Measurements from ENCODE around the gene ALX4. TPM values are rescaled to one million over a fixed set of nuclear protein-coding genes. Genes with fewer than 3 reads are reported as not detected.

Gene ALX4
- total and polyA plus RNA-seq, 2 experiments from 2014 or later, result not detected

- H3K27me3 Mint-ChIP-seq (ENCODE audit: insufficient read depth, low read depth, poor library complexity), result peaks cover 7% of the 10 kb centered on the region
- TF ChIP-seq ZNF114 (CRISPR knock-in tag; IDR thresholded peaks at IDR 0.05) (no peak), ZNF331 (CRISPR knock-in tag; IDR thresholded peaks at IDR 0.05; ENCODE audit: low read depth) (no peak), ZNF462 (CRISPR knock-in tag; IDR thresholded peaks at IDR 0.05) (no peak), CREB1 (CRISPR knock-in tag; IDR thresholded peaks at IDR 0.05; ENCODE audit: low read depth) (no peak), JUNB (IDR thresholded peaks at IDR 0.05; ENCODE audit: unreplicated experiment) (no peak), REST (IDR thresholded peaks at IDR 0.05; ENCODE audit: unreplicated experiment) (no peak), EZH2 (IDR thresholded peaks at IDR 0.05; ENCODE audit: low read depth, unreplicated experiment) (no peak), ETS1 (IDR thresholded peaks at IDR 0.05) (no peak), NANOG (IDR thresholded peaks at IDR 0.05; ENCODE audit: borderline replicate concordance) (no peak), POLR2AphosphoS5 (IDR thresholded peaks at IDR 0.05; ENCODE audit: low read depth) (no peak), CTCF (conservative IDR thresholded peaks at IDR 0.05; ENCODE audit: low read depth in 2 of 2) (no peak), STAT1 (IDR thresholded peaks at IDR 0.05; ENCODE audit: unreplicated experiment) (no peak), EZH2phosphoT487 (IDR thresholded peaks at IDR 0.05; ENCODE audit: unreplicated experiment) (no peak)
- ATAC-seq (no peak), DNase-seq (ENCODE audit: low spot score) (no peak)
- no peaks in the 10 kb centered on the region for H3K9me2 ChIP-seq (ENCODE audit: insufficient read depth)
- no peaks in the 10 kb centered on the region for H3K79me2 ChIP-seq (replicated peaks; ENCODE audit: insufficient read depth)
- H2AFZ ChIP-seq, result no peak overlapping the region
- H3K4me3 ChIP-seq, result no peak overlapping the region
- H4K20me1 ChIP-seq (replicated peaks; ENCODE audit: insufficient read depth), result no peaks in the 10 kb centered on the region
- H3K4me1 ChIP-seq (ENCODE audit: insufficient read depth), result no peaks in the 10 kb centered on the region
- no peaks in the 10 kb centered on the region for H3K36me3 ChIP-seq (ENCODE audit: insufficient read depth)
- H3K27me3 ChIP-seq (ENCODE audit: insufficient read depth), result no peaks in the 10 kb centered on the region
- H3K9me3 Mint-ChIP-seq, result no peaks in the 10 kb centered on the region
- H3K27ac Mint-ChIP-seq, result no peak overlapping the region
- H3K4me1 Mint-ChIP-seq, result peaks cover 12% of the 10 kb centered on the region
- no peak overlapping the region for H3K27ac ChIP-seq (ENCODE audit: low read depth)
- no peaks in the 10 kb centered on the region for H3F3A ChIP-seq (replicated peaks; ENCODE audit: low read depth)
- H3K4me2 ChIP-seq, result no peak overlapping the region
- no peaks in the 10 kb centered on the region for H3K36me3 Mint-ChIP-seq (ENCODE audit: low read depth)
- no peak overlapping the region for H3K4me3 Mint-ChIP-seq
Observed at GRCh38 chr11:44347538-44347937, 37.6 kb upstream of the ALX4 start.

All from GM23338 (cell line).